ENCODE results near the gene CACNA1G. TPM values are rescaled to one million over a fixed set of nuclear protein-coding genes. Genes with fewer than 3 reads are reported as not detected.

Gene CACNA1G
- total and polyA plus RNA-seq, 5 donors = 4.3 to 14.8 (median 4.5) TPM

GRCh38 chr17:50540560-50541401 lies 19.7 kb upstream of the CACNA1G start:
- Histone ChIP-seq H3K27ac (ENCODE audit: low read length) (no peak overlapping the region), H3K9me3 (ENCODE audit: control insufficient read depth, low read length) (no peaks in the 10 kb centered on the region), H3K4me1 (ENCODE audit: control insufficient read depth, insufficient read depth, low read length) (peaks cover 4% of the 10 kb centered on the region), H3K27me3 (ENCODE audit: control insufficient read depth, insufficient read depth) (no peaks in the 10 kb centered on the region), H3K4me3 (ENCODE audit: low read length) (no peak overlapping the region)
- no peak for DNase-seq
- ATAC-seq = peak in 1 of 2 donors; percentile 8
- intact Hi-C loops (cut with DNase I) = loop anchor here (5.0 to 10.0 kb wide), 5 partner anchors 58 to 304 kb away; partner anchors contain the start of gene WFIKKN2 (in 2 of the 4)
- 91% methylated on average over 11 of the region's 11 CpGs for WGBS

GRCh38 chr17:50541402-50541715 lies 19.2 kb upstream of the CACNA1G start:
- H3K27ac ChIP-seq (ENCODE audit: low read length) = peak overlapping the region; percentile 21
- ATAC-seq (no peak), DNase-seq (peak in 1 of 3 donors; percentile 53)
- WGBS = 67% methylated on average over 9 of the region's 9 CpGs
- no peaks in the 10 kb centered on the region for H3K27me3 ChIP-seq (ENCODE audit: control insufficient read depth, insufficient read depth)
- peaks cover 4% of the 10 kb centered on the region for H3K4me1 ChIP-seq (ENCODE audit: control insufficient read depth, insufficient read depth, low read length)
- H3K4me3 ChIP-seq (ENCODE audit: low read length) = peak overlapping the region; percentile 49
- intact Hi-C loops (cut with DNase I) = loop anchor here (5.0 to 10.0 kb wide), 5 partner anchors 59 to 303 kb away; partner anchors contain the start of gene WFIKKN2 (in 2 of the 4)
- no peaks in the 10 kb centered on the region for H3K9me3 ChIP-seq (ENCODE audit: control insufficient read depth, low read length)

GRCh38 chr17:50541716-50542688 lies 18.5 kb upstream of the CACNA1G start:
- intact Hi-C loops (cut with DNase I) = loop anchor here (5.0 to 10.0 kb wide), 5 partner anchors 60 to 303 kb away; partner anchors contain the start of gene WFIKKN2 (in 2 of the 4)
- no peaks in the 10 kb centered on the region for H3K27me3 ChIP-seq (ENCODE audit: control insufficient read depth, insufficient read depth)
- peaks cover 4% of the 10 kb centered on the region for H3K4me1 ChIP-seq (ENCODE audit: control insufficient read depth, insufficient read depth, low read length)
- peak; percentile 94 for ATAC-seq
- peak; percentile 88 to 95 (median 95) for DNase-seq
- H3K27ac ChIP-seq (ENCODE audit: low read length) = peak overlapping the region; percentile 21
- H3K4me3 ChIP-seq (ENCODE audit: low read length) = peak overlapping the region; percentile 49
- H3K9me3 ChIP-seq (ENCODE audit: control insufficient read depth, low read length) = no peaks in the 10 kb centered on the region
- 2% methylated on average over 82 of the region's 82 CpGs for WGBS

GRCh38 chr17:50542795-50543774 lies 17.4 kb upstream of the CACNA1G start:
- ATAC-seq (no peak), DNase-seq (peak in 1 of 3 donors; percentile 58)
- H3K27me3 ChIP-seq (ENCODE audit: control insufficient read depth, insufficient read depth) = no peaks in the 10 kb centered on the region
- intact Hi-C loops (cut with DNase I) = loop anchor here (5.0 to 10.0 kb wide), 5 partner anchors 61 to 302 kb away; partner anchors contain the start of gene WFIKKN2 (in 2 of the 4)
- H3K9me3 ChIP-seq (ENCODE audit: control insufficient read depth, low read length) = no peaks in the 10 kb centered on the region
- 82% methylated on average over 16 of the region's 16 CpGs for WGBS
- no peak overlapping the region for H3K4me3 ChIP-seq (ENCODE audit: low read length)
- no peak overlapping the region for H3K27ac ChIP-seq (ENCODE audit: low read length)
- peaks cover 4% of the 10 kb centered on the region for H3K4me1 ChIP-seq (ENCODE audit: control insufficient read depth, insufficient read depth, low read length)

- Histone ChIP-seq H3K27ac (ENCODE audit: low read length) (no peak overlapping the region), H3K4me3 (ENCODE audit: low read length) (no peak overlapping the region), H3K4me1 (ENCODE audit: control insufficient read depth, insufficient read depth, low read length) (peaks cover 4% of the 10 kb centered on the region), H3K27me3 (ENCODE audit: control insufficient read depth, insufficient read depth) (no peaks in the 10 kb centered on the region), H3K9me3 (ENCODE audit: control insufficient read depth, low read length) (no peaks in the 10 kb centered on the region)
- no peak for DNase-seq
- ATAC-seq = no peak
- WGBS = 63% methylated on average over 7 of the region's 7 CpGs
- intact Hi-C loops (cut with DNase I) = loop anchor here (5.0 to 10.0 kb wide), 5 partner anchors 62 to 300 kb away; partner anchors contain the start of gene WFIKKN2 (in 2 of the 4)
These were observed 16.0 kb upstream of the CACNA1G start for GRCh38 chr17:50544516-50544915.

- ATAC-seq = no peak
- intact Hi-C loops (cut with DNase I) = loop anchor here (5.0 to 10.0 kb wide), 6 partner anchors 67 to 299 kb away; partner anchors contain the start of gene WFIKKN2 (in 1 of the 4)
- no peak for DNase-seq
- H3K9me3 ChIP-seq (ENCODE audit: control insufficient read depth, low read length) = no peaks in the 10 kb centered on the region
- no peak overlapping the region for H3K4me3 ChIP-seq (ENCODE audit: low read length)
- WGBS = 54% methylated on average over 8 of the region's 8 CpGs
- H3K4me1 ChIP-seq (ENCODE audit: control insufficient read depth, insufficient read depth, low read length) = peaks cover 4% of the 10 kb centered on the region
- no peaks in the 10 kb centered on the region for H3K27me3 ChIP-seq (ENCODE audit: control insufficient read depth, insufficient read depth)
- no peak overlapping the region for H3K27ac ChIP-seq (ENCODE audit: low read length)
These were observed 15.2 kb upstream of the CACNA1G start for GRCh38 chr17:50545311-50545710.

GRCh38 chr17:50546701-50547034 lies 13.8 kb upstream of the CACNA1G start:
- ATAC-seq = no peak
- Histone ChIP-seq H3K9me3 (ENCODE audit: control insufficient read depth, low read length) (no peaks in the 10 kb centered on the region), H3K27ac (ENCODE audit: low read length) (no peak overlapping the region), H3K4me1 (ENCODE audit: control insufficient read depth, insufficient read depth, low read length) (peaks cover 4% of the 10 kb centered on the region), H3K4me3 (ENCODE audit: low read length) (no peak overlapping the region), H3K27me3 (ENCODE audit: control insufficient read depth, insufficient read depth) (no peaks in the 10 kb centered on the region)
- WGBS = 47% methylated on average over 4 of the region's 4 CpGs
- DNase-seq = no peak
- intact Hi-C loops (cut with DNase I) = loop anchor here (5.0 to 10.0 kb wide), 6 partner anchors 66 to 298 kb away; partner anchors contain the start of gene WFIKKN2 (in 1 of the 4)

GRCh38 chr17:50547035-50547735 lies 13.3 kb upstream of the CACNA1G start, which contains the start of gene SPATA20:
SPATA20 (plus strand) TSS chr17:50547174; CDS start chr17:50547209, 35 bp downstream.
- Histone ChIP-seq H3K4me3 (ENCODE audit: low read length) (peak within 1 kb of the TSS; percentile 60), H3K9me3 (ENCODE audit: control insufficient read depth, low read length) (no peaks in the 10 kb centered on the region), H3K27me3 (ENCODE audit: control insufficient read depth, insufficient read depth) (no peaks in the 10 kb centered on the region), H3K4me1 (ENCODE audit: control insufficient read depth, insufficient read depth, low read length) (peaks cover 4% of the 10 kb centered on the region), H3K27ac (ENCODE audit: low read length) (peak within 1 kb of the TSS; percentile 52)
- WGBS = 2% methylated on average over 42 of the region's 42 CpGs
- ATAC-seq (peak; percentile 87 to 90), DNase-seq (peak; percentile 92 to 98 (median 97))
- intact Hi-C loops (cut with DNase I) = loop anchor here (5.0 to 10.0 kb wide), 6 partner anchors 65 to 298 kb away; partner anchors contain the start of gene WFIKKN2 (in 1 of the 4)

GRCh38 chr17:50547736-50548083 lies 12.8 kb upstream of the CACNA1G start:
- ATAC-seq (peak in 1 of 2 donors; percentile 4), DNase-seq (peak in 1 of 3 donors; percentile 72)
- WGBS = 70% methylated on average over 5 of the region's 5 CpGs
- Histone ChIP-seq H3K27me3 (ENCODE audit: control insufficient read depth, insufficient read depth) (no peaks in the 10 kb centered on the region), H3K27ac (ENCODE audit: low read length) (no peak overlapping the region), H3K9me3 (ENCODE audit: control insufficient read depth, low read length) (no peaks in the 10 kb centered on the region), H3K4me1 (ENCODE audit: control insufficient read depth, insufficient read depth, low read length) (peaks cover 3% of the 10 kb centered on the region), H3K4me3 (ENCODE audit: low read length) (peak overlapping the region; percentile 60)
- intact Hi-C loops (cut with DNase I) = loop anchor here (5.0 to 10.0 kb wide), 6 partner anchors 65 to 297 kb away; partner anchors contain the start of gene WFIKKN2 (in 1 of the 4)

All from right cardiac atrium (tissue), 5 donors.